GM12878 (cell line): Measurements from ENCODE around the gene CLEC5A. TPM values are rescaled to one million over a fixed set of nuclear protein-coding genes. Genes with fewer than 3 reads are reported as not detected.

Experiments
- ATAC-seq: fragments of 200-7000 bp; cut with Tn5 transposase; 3 replicates; pipeline ENCODE4 v1.9.1; 2020; ENCODE audit warnings: mild to moderate bottlenecking, moderate library complexity
- BruUV-seq: library from RNA; stranded (reverse); fragments of 400-500 nt; replicated peaks from 2 replicates; lab custom pipeline; 2021; lab: Mats Ljungman, UMichigan
- CTCF ChIA-PET: fragments of 300-600 bp; sonication (Branson Sonifier 250); formaldehyde crosslinking; extraction: SDS; loops from one replicate; lab custom pipeline; 2021; ENCODE audit warnings: inconsistent platforms; lab: Yijun Ruan, JAX
- POLR2A ChIA-PET: fragments of 350-600 bp; formaldehyde crosslinking; extraction: SDS; loops from one replicate; lab custom pipeline; 2021; ENCODE audit warnings: inconsistent platforms; lab: Charles Lee
- RAD21 ChIA-PET: fragments of 300-600 bp; sonication (Branson Sonifier 250); formaldehyde crosslinking; loops from one replicate; lab custom pipeline; 2023; ENCODE audit warnings: antibody characterized with exemption; ENCODE audit not compliant: unreplicated experiment; lab: Charles Lee
- SMC1A ChIA-PET: fragments of 300-600 bp; sonication (Branson Sonifier 250); formaldehyde crosslinking; loops from one replicate; lab custom pipeline; 2023; ENCODE audit not compliant: unreplicated experiment, uncharacterized antibody; lab: Charles Lee
- DNase-seq: peaks from one replicate; pipeline ENCODE4 v3.0.0-alpha.2; 2011; ENCODE audit warnings: low read depth, low spot score
- FAIRE-seq: peaks from 3 replicates; lab custom pipeline; 2011; peaks lifted over from hg19 to GRCh38; lab: Jason Lieb, UNC
- H2AFZ ChIP-seq: 2 replicates; pipeline ENCODE4 v1.6.0; 2011; ENCODE audit warnings: low read depth, low read length, control low read depth; ENCODE audit not compliant: control insufficient read depth
- H3K27ac ChIP-seq: 2 replicates; pipeline ENCODE4 v1.5.1; 2011; ENCODE audit warnings: control low read depth; ENCODE audit not compliant: control insufficient read depth, insufficient read depth
- H3K27me3 ChIP-seq, 2 experiments: replicated peaks in 1 of 2; 2 replicates each; pipeline versions ENCODE4 v1.6.0 to v1.6.1; 2011; ENCODE audit warnings: low read length in 1 of 2; ENCODE audit not compliant: control insufficient read depth in 2 of 2, insufficient read depth in 2 of 2
- H3K36me3 ChIP-seq, 2 experiments: 2 replicates each; pipeline ENCODE4 v1.5.1; 2011; ENCODE audit warnings: low read length in 1 of 2; ENCODE audit not compliant: control insufficient read depth in 2 of 2, insufficient read depth in 2 of 2
- H3K4me1 ChIP-seq: 2 replicates; pipeline ENCODE4 v1.6.1; 2011; ENCODE audit warnings: mild to moderate bottlenecking, low read length, moderate library complexity, mixed read lengths; ENCODE audit not compliant: control insufficient read depth, insufficient read depth
- H3K4me2 ChIP-seq: 2 replicates; pipeline ENCODE4 v1.6.0; 2011; ENCODE audit warnings: control low read depth; ENCODE audit not compliant: control insufficient read depth, insufficient read depth
- H3K4me3 ChIP-seq: fragments of 200-600 bp; sonication (generic); 2 replicates; pipeline ENCODE4 v1.5.1; 2016
- H3K79me2 ChIP-seq: 2 replicates; pipeline ENCODE4 v1.6.0; 2011; ENCODE audit warnings: low read length; ENCODE audit not compliant: control insufficient read depth, insufficient read depth
- H3K9ac ChIP-seq: 2 replicates; pipeline ENCODE4 v1.8.0; 2011; ENCODE audit warnings: low read length, control low read depth, mixed read lengths; ENCODE audit not compliant: control insufficient read depth, insufficient read depth
- H3K9me3 ChIP-seq: replicated peaks from 3 replicates; pipeline ENCODE4 v1.5.1; 2011; ENCODE audit warnings: mild to moderate bottlenecking, low read length; ENCODE audit not compliant: control insufficient read depth, insufficient read depth
- H4K20me1 ChIP-seq: 2 replicates; pipeline ENCODE4 v1.6.0; 2011; ENCODE audit not compliant: control insufficient read depth, insufficient read depth
- BHLHE40 ChIP-seq, 2 experiments: fragments of 450-650 bp in 1 of 2; IDR thresholded peaks; 2 replicates each; pipeline ENCODE4 v1.6.1; 2011 to 2017; ENCODE audit warnings: low read depth in 2 of 2, borderline replicate concordance in 1 of 2, improper control_type of control experiment in 1 of 2, low read length in 1 of 2, mild to moderate bottlenecking in 1 of 2
- CHD1 ChIP-seq: IDR thresholded peaks from 2 replicates; pipeline ENCODE4 v1.6.1; 2012; ENCODE audit warnings: low read depth, low read length, improper control_type of control experiment
- CREB1 ChIP-seq: IDR thresholded peaks from 2 replicates; pipeline ENCODE4 v1.6.1; 2012; ENCODE audit warnings: low read depth, mild to moderate bottlenecking, inconsistent platforms
- NR2C1 ChIP-seq: fragments of 450-650 bp; IDR thresholded peaks from 2 replicates; pipeline ENCODE4 v1.6.1; 2017; ENCODE audit warnings: antibody characterized with exemption, mild to moderate bottlenecking, moderate library complexity
- RFX5 ChIP-seq: IDR thresholded peaks from 2 replicates; pipeline ENCODE4 v1.6.1; 2011; ENCODE audit warnings: low read depth, low read length, improper control_type of control experiment
- SUZ12 ChIP-seq: fragments of 200-600 bp; sonication (generic); IDR thresholded peaks from one replicate; pipeline ENCODE4 v1.6.1; 2018; ENCODE audit warnings: antibody characterized with exemption, mild to moderate bottlenecking; ENCODE audit not compliant: unreplicated experiment
- ZNF207 ChIP-seq: fragments of 450-650 bp; IDR thresholded peaks from 2 replicates; pipeline ENCODE4 v1.6.1; 2014; ENCODE audit warnings: antibody characterized with exemption, mild to moderate bottlenecking, borderline replicate concordance
- WGBS: methylation state at CpG from one replicate; pipeline ENCODE4 v1.1.6; 2016; ENCODE audit warnings: low lambda C conversion rate; ENCODE audit not compliant: insufficient replicate concordance, insufficient coverage; ENCODE audit errors: missing lambda C conversion rate; 5-methylcytosine and 5-hydroxymethylcytosine counted together
- in situ Hi-C: fragments of 300-500 bp; cut with MboI; formaldehyde crosslinking; loops from 9 replicates; pipeline ENCODE4 v1.14.3; 2018; ENCODE audit warnings: mixed read lengths
- intact Hi-C: fragments of 100-400 bp; cut with micrococcal nuclease; formaldehyde crosslinking; loops from one replicate; pipeline ENCODE4 v1.14.2; 2022; ENCODE audit not compliant: unreplicated experiment
- polyA plus RNA-seq, 11 experiments: library from polyadenylated mRNA; depleted of rRNA in 4 of 11; unstranded in 6 of 11; stranded (reverse) in 5 of 11; fragments of >200 nt; fragmentation: Nextera tagmentation in 4 of 11; fragmentation: Illumina TruSeq in 1 of 11; extraction: Ambion mirVana in 4 of 11; extraction: Trizol in 1 of 11; gene quantifications; 1 replicate in 1 of 11; 2 replicates in 10 of 11; pipeline versions ENCODE4 v1.2.1 to v1.2.3, GENCODE V29; 2011 to 2016; ENCODE audit warnings: inconsistent platforms in 2 of 11, missing spikeins in 2 of 11, low read depth in 1 of 11
- total RNA-seq, 4 experiments: library from RNA; depleted of rRNA in 3 of 4; stranded (reverse); fragments of >200 nt in 3 of 4; fragmentation: Illumina TruSeq in 1 of 4; extraction: Trizol in 1 of 4; gene quantifications; 2 replicates each; pipeline versions ENCODE4 v1.2.1 to v1.2.3, GENCODE V29; 2013 to 2021
- TF ChIP-seq, protein P1 (sequence below): IDR thresholded peaks from 2 replicates; pipeline ENCODE4 v1.6.1; 2012; ENCODE audit warnings: improper control_type of control experiment, low read depth, low read length; ENCODE audit not compliant: insufficient replicate concordance
- TF ChIP-seq, protein P2 (sequence below): IDR thresholded peaks from 2 replicates; pipeline ENCODE4 v1.6.1; 2011; ENCODE audit warnings: low read depth, low read length, improper control_type of control experiment, borderline replicate concordance

The CLEC5A gene
- total and polyA plus RNA-seq, 10 of the 15 experiments (the other 5 are each of a cell fraction or from before 2014, with no cell fraction given) = not detected

DNA sequence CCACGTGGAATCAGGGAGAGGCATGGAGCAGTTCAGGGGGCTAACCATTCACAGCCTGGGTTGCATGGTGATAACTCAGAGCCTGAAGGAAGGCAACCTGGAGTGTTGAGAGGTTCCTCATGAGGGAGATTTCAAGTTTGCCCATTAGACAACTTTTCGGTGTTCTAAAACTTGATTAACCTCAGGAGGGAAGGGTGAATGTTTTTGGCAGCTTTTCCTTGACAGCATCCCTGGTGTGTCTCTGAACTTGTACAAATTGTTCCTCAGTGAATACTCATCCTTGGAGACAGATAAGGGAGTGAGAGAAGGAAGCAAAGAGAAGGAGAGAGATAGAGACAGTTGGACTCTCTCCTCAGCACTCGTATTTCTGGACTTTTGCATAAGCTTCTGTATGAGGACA is 30.7 kb downstream of the CLEC5A start, which contains the start of gene OR9A4:
Gene OR9A4 (plus strand): TSS at position 301 of the 400 bp plus-strand sequence. CDS start 2,477 bp downstream, outside the sequence.
- no peaks in the 10 kb centered on the region for H3K36me3 ChIP-seq
- BruUV-seq = no TSS peak
- no peaks in the 10 kb centered on the region for H4K20me1 ChIP-seq
- H3K4me3 ChIP-seq = no peak within 1 kb of the TSS
- H2AFZ ChIP-seq = no peak within 1 kb of the TSS
- ChIA-PET POLR2A (no interaction called here), CTCF (no interaction called here)
- no peak within 1 kb of the TSS for H3K9ac ChIP-seq
- 51% methylated on average over 3 of the region's 3 CpGs for WGBS
- no peak for FAIRE-seq
- H3K9me3 ChIP-seq = no peaks in the 10 kb centered on the region
- TF ChIP-seq BHLHE40 (IDR thresholded peaks at IDR 0.05; ENCODE audit: borderline replicate concordance in 1 of 2, low read depth in 2 of 2, low read length in 1 of 2) (no peak), SUZ12 (no peak), RFX5 (no peak), CHD1 (no peak), CREB1 (no peak), NR2C1 (no peak), ZNF207 (no peak)
- TF ChIP-seq, protein P1, sequence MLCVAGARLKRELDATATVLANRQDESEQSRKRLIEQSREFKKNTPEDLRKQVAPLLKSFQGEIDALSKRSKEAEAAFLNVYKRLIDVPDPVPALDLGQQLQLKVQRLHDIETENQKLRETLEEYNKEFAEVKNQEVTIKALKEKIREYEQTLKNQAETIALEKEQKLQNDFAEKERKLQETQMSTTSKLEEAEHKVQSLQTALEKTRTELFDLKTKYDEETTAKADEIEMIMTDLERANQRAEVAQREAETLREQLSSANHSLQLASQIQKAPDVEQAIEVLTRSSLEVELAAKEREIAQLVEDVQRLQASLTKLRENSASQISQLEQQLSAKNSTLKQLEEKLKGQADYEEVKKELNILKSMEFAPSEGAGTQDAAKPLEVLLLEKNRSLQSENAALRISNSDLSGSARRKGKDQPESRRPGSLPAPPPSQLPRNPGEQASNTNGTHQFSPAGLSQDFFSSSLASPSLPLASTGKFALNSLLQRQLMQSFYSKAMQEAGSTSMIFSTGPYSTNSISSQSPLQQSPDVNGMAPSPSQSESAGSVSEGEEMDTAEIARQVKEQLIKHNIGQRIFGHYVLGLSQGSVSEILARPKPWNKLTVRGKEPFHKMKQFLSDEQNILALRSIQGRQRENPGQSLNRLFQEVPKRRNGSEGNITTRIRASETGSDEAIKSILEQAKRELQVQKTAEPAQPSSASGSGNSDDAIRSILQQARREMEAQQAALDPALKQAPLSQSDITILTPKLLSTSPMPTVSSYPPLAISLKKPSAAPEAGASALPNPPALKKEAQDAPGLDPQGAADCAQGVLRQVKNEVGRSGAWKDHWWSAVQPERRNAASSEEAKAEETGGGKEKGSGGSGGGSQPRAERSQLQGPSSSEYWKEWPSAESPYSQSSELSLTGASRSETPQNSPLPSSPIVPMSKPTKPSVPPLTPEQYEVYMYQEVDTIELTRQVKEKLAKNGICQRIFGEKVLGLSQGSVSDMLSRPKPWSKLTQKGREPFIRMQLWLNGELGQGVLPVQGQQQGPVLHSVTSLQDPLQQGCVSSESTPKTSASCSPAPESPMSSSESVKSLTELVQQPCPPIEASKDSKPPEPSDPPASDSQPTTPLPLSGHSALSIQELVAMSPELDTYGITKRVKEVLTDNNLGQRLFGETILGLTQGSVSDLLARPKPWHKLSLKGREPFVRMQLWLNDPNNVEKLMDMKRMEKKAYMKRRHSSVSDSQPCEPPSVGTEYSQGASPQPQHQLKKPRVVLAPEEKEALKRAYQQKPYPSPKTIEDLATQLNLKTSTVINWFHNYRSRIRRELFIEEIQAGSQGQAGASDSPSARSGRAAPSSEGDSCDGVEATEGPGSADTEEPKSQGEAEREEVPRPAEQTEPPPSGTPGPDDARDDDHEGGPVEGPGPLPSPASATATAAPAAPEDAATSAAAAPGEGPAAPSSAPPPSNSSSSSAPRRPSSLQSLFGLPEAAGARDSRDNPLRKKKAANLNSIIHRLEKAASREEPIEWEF = no peak
- TF ChIP-seq, protein P2, sequence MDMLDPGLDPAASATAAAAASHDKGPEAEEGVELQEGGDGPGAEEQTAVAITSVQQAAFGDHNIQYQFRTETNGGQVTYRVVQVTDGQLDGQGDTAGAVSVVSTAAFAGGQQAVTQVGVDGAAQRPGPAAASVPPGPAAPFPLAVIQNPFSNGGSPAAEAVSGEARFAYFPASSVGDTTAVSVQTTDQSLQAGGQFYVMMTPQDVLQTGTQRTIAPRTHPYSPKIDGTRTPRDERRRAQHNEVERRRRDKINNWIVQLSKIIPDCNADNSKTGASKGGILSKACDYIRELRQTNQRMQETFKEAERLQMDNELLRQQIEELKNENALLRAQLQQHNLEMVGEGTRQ = no peak
- TF ChIP-seq, all 136 proteins: peak for 0
- in situ Hi-C loops = no loop called here
- ATAC-seq (no peak), DNase-seq (no peak)
- intact Hi-C loops = no loop called here
- H3K27me3 ChIP-seq = no peaks in the 10 kb centered on the region
- H3K4me1 ChIP-seq = no peaks in the 10 kb centered on the region
- no peak within 1 kb of the TSS for H3K27ac ChIP-seq
- no peaks in the 10 kb centered on the region for H3K79me2 ChIP-seq
- H3K4me2 ChIP-seq = no peak within 1 kb of the TSS
- ChIA-PET SMC1A (interaction anchor here (1.1 kb wide), 1 partner anchor 43 kb away, joined by 3 read pairs; no protein-coding TSS in a partner anchor), RAD21 (no interaction called here)
